HG03103 (cell line): Measurements from ENCODE around the gene MSI2.
"Not testable (repeated sequence)": the region's sequence is repeated elsewhere in the genome, so short reads cannot be mapped to it uniquely, and the experiment has no call there.

Experiments
- ATAC-seq: cut with Tn5 transposase; IDR thresholded peaks from one replicate; pipeline ENCODE4 v1.9.1; 2021; ENCODE audit warnings: low read depth; ENCODE audit not compliant: unreplicated experiment

MSI2 gene

DNA sequence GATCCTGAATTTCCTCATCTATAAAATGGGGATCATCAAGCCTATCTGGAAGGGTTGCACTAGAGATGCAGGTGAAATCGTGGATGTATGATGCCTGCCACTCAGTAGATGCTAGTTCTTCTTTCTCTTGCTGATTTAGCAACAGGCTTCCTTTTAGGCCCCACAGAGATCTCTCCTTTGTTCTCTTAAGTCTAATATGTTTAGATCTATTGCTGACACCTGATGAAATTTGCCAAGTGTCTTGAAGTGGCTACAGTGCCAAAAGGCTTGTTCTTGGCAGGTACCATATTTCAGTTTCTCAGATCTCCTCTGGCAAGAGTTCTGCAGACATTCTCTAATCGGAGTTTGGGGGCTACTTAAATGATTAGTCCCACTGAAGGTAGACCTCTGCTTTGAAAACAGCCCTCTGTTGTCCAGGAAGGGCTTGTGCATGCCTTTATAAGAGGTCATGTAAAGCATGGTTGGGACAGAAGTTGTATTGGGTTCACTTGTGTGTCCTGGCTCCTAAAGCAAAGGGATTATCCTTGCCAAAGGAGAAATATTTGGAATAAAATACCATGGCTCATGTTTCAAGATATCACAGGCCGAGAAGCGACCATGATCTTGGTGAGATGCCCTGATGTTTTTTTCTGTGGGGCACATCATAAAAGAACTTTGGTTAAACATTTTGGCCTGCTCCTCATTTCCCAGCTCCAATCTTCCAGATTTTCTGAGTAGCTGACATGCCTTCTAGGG is 234.0 kb downstream of the MSI2 start:
- no peak for ATAC-seq

DNA sequence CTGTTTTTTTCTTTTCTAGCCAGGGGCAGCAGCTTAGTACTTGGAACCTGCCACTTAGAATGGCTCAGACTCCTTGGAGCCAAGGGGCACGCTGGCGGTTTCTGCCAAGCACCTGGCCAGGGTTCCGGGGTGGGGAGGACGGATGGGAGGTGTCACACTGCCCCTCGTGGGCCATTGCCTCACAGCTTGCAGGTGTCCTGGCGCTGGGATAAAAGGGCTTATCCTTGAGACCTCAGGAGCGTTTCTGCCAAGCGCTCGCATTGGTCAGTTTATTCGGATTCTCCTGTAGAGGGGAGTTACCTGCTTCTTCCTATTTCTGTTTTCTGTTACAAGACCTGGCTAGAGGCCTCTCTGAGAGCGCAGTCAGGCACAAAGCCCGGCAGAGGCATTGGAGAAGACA is 234.6 kb downstream of the MSI2 start:
- no peak for ATAC-seq

DNA sequence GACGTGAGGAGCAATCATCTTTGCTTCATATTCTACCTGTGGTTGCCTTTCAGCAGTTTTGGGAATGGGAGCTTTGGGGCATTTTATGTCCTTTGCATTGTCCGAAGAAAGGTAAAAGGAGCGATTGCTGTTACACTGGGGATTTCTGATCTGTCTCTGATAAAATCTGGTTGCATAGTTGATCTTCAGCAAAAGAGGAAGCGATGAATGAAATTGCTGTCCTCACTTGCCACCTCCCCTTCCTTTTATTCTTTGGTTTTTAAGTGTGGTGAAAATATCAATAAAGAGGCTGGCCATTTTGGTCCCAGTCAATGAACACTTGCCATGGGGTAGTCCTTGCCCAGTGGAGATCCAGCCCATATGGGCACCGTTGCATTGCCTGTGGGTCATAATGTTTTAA is 236.8 kb downstream of the MSI2 start:
- no peak for ATAC-seq

DNA sequence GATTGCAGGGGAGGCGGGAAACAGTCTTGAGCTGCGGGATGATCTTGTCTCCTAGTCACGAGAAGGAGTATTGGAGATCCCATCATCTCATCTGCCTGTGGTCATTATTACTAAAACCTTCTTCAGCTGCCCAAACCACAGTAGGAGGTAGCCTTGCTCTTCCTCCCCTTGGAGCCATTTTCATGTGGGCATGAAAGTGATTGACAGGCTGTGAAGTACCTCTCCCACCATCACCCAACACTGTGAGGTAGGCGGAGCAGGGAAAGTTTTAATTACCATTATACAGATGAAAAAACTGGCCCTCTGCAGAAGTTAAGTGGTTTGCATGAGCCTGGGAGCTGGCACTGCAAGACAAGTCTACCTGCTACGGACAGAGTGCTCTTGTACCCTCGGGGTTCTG is 237.3 kb downstream of the MSI2 start:
- no peak for ATAC-seq

DNA sequence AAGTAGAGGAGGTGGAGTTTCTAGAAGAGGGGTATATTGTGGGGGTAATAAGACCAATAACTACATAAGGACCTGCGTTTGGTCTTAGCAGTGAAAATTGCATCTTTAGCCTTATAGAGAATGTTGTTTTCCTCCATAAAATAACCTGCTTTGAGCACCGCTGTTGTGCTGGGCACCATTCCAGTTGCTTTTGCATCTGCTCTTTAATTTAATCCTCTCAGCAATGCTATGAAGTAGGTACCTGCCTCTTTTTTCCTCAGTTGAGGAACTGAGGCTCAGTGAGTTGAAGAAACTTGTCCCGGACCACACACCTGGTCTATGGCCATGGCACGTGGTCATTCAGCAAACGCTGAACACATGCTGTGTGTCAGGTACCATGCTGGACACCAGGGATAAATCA is 238.1 kb downstream of the MSI2 start:
- no peak for ATAC-seq

DNA sequence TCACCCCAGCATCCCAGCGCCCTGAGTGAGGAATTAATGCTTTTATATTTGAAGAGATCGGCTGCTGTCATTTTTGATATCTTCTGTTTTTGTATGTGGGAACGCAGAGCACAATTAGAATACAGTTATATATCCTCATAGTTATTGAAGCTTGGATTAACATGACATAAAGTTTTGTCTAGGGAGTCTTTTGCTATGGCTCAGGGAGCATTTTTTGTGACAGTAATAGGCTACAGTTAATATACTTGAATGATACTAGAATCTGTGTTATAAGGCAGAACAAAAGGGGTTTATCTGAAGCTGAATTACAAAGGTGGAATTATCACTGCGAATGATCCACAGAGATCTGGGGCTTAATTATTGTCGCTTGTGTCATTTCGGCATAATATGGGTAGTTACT is 239.4 kb downstream of the MSI2 start:
- no peak for ATAC-seq

DNA sequence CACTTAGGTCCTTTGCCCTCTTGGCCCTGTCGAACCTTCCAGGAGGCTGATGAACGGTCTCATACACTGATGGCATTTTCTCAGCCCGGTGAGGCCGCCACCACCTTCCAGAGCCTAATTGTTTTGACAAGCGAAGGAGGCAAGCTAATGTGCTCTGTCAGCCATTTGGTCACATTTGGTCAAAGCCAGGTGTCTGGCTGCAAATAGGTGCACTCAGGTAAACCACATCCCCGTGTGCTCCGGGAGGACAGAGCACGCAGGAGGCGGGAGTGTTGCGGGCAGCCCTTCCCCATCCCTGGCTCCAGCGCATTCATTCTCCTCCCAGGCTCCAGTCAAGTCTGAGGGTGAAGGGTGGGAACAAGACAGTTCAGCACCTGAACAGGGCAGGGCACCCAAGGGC is 240.1 kb downstream of the MSI2 start:
- no peak for ATAC-seq

DNA sequence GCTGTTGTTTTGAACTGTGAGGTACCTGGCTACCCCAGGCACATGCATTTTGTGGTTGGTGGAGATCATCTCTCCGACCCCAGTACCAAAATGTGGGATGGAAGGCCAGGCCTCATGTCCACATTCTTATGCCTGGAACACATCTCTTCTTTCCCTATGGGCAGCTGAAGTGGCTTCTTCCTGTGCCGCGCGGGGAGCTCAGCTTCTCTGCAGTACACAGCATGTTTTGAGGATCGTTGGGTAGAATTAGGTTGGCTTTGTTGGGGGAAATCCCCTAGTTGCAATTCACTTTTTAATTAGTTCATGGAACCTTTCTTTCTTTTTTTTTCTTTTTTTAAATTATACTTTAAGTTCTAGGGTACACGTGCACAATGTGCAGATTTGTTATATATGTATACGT is 242.1 kb downstream of the MSI2 start:
- no peak for ATAC-seq

DNA sequence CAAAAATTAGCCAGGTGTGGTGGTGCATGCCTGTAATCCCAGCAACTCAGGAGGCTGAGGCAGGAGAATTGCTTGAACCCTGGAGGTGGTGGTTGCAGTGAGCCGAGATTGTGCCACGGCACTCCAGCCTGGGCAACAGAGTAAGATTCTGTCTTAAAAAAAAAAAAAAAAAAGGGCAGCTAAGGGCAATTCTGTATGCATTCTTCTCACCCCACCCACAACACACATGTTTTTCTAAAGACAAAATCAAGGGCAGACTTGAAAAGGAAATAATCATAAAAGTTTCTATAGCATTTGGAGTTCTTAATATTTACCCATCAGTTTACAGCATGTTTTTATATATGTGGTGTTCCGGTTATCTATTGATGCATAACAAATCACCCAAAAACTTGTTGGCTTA is 242.9 kb downstream of the MSI2 start:
- ATAC-seq = not testable (repeated sequence)

DNA sequence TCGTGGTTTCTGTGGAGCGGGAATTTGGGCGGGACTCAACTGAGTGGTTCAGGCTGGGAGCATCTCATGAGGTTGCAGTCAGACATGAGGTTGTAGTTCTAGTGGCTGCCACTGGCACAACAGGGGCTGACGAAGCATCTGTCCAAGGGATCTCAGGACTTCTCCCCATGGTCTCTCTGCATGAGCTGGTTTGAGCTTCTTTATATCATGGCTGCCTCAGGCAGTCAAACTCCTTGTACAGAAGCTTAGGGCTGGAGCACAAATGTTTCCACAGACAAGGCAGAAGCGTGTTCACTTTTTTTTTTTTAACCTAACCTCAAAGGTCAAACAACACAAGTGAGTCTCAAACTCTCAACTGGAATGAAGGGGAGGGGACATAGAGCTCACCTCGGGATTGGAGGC is 243.3 kb downstream of the MSI2 start:
- no peak for ATAC-seq

DNA sequence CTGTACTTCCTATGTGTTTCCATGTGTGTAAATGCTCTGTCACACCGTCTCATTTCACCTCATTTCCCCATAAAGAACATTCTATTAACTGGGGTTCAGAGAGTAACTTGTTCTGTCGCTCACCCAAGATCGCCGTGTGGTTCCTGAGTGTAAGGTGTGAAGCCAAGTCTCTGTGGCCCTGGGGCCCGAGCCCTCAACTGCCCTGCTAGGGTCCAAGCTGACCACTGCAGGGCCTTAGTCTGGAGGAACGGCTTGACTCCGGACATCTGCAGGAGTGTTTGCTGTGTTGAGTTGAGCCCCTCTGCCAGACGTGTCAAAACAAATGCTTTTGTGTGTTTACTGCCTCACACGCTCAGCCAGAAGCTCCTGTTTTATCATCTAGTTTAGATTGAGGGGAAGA is 244.7 kb downstream of the MSI2 start:
- no peak for ATAC-seq

DNA sequence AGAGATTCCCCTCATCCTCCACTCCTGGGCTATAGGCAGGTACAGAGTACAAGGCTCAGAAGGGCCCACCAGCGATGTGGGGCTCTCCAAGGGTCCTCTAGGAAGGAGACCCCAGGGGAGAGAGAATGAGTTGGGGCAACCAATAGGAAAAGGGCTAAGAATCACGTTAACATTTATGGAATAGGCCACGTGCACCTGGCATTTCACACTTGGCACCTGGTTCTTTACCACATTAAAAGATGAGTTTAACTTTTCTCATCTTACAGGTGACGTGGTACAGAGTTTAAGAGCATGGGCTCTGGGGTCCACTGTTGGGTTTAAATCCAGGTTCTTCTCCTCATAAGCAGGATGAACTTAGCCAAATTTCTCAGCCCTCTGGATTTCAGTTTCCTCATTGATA is 245.7 kb downstream of the MSI2 start:
- no peak for ATAC-seq

DNA sequence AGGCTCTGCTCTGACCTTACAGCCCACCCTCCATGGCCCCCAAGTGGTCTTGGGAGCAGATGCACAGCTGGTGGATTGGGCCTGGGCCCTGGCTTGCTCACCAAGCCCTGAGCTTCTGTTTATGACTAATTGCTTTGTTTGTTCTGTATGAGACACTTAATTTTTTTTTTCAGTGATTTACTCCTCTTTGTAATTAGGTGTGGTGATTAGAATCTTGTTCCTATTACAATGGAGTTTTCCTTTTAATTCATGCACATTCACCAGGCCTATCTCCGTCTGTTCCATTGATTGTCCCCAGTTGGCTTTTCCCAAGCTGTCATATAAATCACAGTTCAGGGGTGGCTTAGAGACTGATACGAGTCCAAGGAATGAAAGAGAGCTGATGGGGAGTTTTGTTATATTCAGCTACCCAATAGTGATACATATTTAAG is 246.5 kb downstream of the MSI2 start:
- no peak for ATAC-seq

DNA sequence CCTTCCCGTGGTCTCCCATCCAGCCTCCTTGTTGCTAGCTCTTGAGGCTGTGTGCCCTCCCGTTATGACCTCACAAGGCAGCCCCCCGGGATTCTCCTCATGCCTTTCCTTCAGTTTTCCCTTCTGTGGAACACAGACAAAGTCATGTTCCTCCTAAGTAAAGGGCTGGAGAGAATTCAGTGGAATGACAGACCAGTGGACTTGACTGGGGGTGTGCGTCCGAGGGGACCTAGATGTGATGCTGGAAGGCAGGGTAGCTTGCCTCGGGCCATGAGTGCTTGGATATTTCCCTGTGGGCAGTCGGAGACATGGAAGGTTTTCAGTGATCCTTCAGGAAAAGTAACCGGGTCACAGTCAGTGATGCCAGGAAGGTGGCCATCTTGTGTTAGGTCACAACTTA is 247.9 kb downstream of the MSI2 start:
- no peak for ATAC-seq

DNA sequence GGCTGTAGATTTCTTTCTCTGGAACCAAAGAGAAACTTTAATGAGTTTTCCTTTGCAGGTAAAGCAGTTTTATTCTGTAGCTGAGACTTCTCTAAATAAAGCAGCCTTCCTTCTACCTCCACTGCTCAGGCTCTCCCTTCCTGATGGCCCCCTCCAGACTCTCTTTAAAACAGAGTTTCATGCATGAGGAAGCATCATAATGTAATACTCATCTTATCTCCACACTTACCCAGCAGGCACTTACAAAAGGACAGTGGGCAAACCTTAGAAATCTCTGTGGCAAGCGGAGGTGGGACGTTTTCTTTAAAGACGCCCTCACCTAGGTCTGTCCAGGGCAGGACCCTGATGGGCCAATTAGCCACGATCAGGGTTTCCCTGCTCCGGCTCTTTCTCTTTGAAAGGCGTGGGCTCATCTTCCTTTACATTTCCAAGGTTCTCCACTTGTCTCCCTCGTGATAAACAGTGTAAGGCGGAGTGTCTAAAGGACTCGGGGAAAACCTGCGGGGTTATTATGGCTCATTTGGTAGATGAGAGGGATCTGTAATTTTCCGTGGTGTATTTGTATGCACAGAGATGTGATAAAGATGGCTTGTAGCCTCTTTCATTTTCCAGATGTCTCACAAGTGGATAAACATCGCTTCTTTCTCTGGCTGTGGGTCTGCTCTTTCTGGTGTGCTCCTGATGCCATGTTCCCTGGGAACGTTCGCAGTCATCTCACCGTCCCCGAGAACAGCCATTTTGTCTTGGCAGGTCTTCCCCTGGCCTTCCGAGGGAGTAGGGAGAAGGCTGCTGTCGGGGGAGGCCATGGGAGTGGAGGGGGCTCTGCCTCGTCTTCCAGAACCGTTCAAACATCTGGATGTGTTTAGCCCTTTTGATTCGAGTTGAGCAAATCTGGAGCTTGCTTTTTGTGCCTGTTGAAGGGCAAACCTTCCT is 249.8 kb downstream of the MSI2 start:
- ATAC-seq = no peak

DNA sequence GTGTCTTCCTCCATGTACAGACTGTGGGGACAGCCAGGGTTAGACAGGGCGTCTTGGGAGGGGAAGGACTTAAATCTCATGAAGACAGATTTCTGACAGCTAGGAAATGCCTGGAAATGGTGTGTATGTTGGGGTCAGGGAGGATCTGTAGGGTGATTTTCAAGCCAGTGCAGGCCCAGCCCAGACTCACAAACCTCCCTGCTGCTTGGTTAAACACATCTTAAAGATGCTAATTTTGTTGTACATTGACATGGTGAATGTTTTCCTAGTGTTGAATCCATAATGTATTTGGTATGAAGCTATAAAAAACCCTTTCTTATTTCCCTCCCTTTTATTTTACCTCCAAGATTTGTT is 250.4 kb downstream of the MSI2 start:
- ATAC-seq = no peak

DNA sequence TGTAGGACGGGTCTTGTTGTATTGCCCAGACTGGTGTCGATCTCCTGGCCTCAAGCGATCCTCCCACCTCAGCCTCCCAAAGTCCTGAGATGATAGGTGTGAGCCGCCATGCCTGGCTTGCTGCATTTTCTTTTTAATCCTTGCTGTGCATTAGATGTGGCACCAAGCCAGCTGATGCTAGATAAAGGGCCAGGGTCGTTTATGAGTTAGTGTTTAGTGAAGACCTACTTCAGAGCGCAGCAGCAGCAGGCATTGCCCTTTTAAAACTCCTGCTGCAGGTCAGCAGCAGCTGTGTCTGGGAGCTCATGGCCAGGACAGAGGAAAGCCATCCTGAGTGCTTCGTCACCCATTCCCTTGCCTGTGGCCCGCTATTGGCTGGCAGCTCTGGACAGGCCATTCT is 251.5 kb downstream of the MSI2 start:
- no peak for ATAC-seq

DNA sequence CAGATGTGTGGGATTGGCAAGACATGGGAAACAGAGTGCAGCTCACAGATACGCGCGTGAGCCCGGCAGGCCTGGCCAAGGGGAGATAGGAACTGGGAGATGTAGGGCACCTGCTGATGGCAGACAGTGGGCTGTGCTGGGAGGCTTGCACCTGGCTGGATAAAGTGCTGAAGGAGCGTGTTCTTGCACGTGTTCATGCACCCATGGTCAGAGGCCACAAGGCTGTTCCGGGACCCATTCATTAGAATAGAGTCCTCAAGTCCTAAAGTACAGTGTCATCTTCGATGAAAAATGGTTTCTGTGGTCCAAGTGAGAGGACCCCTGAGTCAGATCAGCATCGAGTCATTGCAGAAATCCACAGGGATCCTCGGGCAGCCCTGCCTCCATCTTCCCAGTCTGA is 252.3 kb downstream of the MSI2 start:
- ATAC-seq = no peak

DNA sequence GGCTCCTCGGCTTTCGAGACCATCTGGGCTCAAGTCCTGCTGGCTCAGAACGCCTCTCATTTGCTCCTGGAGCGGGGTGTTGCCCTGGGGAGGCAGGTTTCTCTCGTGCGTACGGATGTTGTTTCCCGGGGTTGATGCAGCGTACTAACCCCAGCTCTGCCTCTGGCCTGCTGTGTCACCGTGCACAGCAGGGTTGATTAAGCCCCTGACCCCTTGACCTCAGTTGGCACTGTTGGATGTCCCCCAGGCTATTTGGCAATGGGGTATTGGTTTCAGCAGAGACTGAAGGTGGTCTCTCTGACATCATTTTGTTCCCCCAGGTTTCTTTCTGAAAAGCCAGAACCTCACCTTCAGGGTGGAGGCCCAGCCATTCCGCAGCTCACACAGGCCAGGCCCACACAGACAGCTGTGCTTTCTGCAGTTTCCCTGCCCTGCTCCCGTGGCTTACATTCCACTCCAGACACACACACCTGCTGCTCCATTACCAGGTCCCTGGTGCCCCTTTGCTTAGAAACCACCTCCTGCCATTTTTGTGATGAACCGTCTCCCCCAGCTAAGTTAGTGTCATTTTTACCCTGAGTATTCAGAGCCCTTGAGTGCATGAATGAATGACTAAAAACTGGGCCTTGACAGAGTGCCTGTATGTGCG is 255.3 kb downstream of the MSI2 start:
- no peak for ATAC-seq

DNA sequence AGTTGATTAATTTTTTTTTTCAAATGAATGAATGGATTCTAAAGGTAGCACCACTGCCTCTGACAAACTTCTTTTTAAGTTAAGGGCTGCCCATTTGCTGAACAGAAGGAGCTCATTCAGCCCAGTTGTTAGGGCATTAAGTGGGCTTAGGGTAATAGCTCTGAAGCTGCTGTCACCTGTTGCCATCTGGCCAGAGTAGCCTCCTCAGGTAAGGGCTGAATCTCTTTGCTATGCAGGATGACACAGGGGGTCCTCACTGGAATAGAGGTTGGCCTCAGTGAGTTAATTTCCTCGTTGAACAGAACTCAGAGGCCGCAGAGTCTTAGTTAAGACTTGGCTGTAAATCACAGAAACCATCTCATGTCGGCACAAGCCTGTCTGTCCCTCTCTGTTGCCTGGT is 255.9 kb downstream of the MSI2 start:
- no peak for ATAC-seq

DNA sequence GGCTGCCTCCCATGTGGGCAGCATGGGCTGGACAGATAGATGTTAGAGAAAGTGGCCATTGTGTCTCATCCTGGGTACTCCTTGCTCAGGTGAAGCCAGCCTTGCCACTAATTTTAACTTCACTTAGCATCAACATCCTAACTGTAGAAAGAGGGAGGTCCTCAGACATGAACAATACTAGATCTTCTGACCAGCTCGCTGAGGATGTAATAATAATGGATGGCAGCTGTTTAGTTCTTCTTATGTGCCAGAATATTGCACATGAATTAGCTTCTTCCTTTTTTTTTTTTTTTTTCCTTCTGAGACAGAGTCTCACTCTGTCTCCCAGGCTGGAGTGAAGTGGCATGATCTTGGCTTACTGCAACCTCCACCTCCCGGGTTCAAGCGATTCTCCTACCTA is 256.4 kb downstream of the MSI2 start:
- ATAC-seq = no peak

DNA sequence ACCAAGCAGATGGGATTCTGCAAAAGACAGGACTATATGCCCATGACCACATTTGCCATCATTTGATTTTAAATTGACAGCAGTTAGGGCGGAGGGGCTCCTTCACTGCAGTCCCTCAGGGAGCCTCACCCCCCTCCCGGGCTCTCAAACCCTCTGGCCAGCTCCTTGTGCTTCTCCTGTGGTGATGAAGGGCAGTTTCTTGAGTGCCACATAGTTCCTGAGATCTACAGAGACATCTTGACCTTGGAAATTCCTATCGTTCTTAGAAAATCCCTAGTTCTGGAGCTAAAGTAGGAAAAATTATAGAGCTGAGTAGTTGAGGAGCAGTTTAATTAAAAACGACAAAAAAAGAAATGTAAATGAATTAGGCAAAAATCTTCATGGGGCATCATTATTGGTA is 257.2 kb downstream of the MSI2 start:
- no peak for ATAC-seq
